ENCODE measurements around the gene PSMB7.

Gene PSMB7

DNA sequence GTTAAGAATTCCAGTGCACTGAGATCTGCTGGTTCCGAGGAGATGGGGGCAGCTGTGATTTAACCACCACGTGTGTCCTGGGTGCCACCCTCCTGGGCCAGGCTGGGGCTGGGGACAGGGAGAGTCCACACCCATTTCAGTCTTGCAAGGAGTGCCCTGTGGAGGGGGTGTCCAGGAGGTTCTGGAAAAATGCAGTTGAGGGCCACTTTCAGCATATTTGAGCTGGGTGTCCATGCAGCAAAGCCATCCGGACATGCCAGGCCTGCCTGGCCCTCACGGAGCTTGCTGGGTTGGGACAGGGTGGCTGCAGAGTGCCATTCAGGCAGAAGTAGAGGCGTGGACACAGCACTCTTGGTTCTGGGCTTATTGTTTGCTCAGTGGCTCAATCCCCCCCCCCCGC lies 89.4 kb downstream of the PSMB7 start:
- no peak for DNase-seq (ENCODE audit: low read depth)

DNA sequence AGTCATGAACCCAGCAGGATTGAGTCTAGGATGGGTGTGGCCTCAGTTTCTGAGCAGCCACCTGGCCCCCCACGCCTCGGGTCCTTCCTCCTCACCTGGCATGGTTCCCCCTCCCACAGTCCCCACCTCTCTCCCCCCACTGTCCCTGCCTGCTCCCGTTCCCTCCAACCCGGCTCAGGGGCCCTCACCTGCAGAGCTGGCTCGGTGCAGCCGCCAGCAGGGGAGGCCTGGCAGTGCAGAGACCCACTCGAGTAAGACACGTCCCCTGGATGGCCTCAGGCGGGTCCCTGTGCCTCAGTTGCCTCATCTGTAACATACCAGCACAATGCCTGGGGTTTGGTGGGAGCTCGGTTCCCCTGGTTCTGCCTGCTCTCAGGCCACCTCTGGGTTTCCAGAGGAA lies 91.3 kb downstream of the PSMB7 start:
- DNase-seq (ENCODE audit: low read depth), result no peak

DNA sequence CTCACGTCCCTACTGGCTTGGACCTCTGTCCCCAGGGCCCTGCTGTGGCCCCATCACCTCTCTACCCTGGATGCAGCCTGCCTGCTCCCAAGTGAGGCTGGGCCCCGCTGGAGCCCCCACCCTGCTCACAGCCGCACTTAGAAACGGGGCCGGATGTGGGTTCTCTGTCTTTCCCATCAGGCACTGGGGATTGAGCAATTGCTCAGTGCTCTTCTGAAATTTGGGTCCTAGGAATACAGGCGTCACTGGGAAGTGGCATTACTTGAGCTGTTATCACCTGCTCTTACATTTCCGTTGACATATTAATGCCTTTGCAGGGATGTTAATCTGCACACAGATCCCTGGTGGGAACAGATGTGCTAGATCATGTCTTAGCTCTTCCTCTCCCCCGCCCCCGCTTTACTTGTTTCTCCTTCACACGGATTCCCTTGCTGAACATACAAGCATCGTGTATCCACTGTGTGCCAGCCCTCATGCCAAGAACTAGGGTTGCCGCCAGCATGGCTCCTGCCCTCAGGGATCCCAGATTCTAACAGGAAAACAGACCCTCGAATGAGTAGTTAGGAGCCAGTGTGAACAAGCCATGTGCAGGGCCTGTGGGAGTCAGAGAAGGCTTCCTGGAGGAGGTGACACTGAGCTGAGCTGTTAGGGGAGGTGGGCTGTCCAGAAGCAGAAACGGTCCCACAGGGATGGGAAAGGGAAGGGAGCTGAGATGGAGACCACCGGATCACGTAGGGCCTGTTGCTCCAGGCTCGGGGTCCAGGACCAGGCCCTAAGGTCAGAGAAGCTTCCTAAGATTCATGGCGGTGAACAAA lies 92.4 kb downstream of the PSMB7 start:
- DNase-seq (ENCODE audit: low read depth), result no peak

DNA sequence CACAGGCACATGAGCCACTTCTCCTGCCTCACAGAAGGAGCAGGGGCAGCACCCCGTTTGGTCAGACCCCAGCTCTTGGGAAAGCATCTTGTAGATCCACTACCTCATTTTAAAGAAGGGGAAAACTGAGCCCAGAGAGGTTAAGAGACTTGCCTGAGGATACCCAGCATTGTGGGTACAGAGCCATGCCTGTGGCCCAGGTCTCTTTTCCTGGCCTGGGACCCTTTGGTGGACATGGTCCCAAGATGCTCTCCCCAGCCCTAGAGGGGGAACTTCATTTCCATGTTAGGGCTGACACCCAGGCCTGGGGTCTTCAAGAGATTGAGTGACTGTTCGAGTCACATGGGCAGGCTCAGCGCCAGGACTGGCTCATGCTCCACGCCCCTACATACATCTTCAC lies 93.3 kb downstream of the PSMB7 start:
- no peak for DNase-seq (ENCODE audit: low read depth)

DNA sequence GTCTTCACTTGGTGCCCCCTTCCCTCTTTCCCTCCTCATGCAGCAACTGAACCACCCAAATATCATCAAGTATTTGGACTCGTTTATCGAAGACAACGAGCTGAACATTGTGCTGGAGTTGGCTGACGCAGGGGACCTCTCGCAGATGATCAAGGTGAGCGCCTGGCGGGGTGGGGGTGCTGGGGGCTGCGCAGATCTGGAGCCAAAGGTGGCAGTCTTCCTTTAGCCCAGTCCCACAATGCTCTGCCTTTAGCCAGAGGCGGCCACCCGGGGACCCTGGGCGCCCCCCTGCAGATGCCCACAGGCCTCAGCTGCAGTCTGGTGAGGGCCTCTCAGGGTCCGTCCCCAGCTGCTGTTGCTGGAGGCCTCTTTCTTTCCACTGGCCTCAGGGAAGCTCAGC lies 93.8 kb downstream of the PSMB7 start:
- DNase-seq (ENCODE audit: low read depth), result no peak

DNA sequence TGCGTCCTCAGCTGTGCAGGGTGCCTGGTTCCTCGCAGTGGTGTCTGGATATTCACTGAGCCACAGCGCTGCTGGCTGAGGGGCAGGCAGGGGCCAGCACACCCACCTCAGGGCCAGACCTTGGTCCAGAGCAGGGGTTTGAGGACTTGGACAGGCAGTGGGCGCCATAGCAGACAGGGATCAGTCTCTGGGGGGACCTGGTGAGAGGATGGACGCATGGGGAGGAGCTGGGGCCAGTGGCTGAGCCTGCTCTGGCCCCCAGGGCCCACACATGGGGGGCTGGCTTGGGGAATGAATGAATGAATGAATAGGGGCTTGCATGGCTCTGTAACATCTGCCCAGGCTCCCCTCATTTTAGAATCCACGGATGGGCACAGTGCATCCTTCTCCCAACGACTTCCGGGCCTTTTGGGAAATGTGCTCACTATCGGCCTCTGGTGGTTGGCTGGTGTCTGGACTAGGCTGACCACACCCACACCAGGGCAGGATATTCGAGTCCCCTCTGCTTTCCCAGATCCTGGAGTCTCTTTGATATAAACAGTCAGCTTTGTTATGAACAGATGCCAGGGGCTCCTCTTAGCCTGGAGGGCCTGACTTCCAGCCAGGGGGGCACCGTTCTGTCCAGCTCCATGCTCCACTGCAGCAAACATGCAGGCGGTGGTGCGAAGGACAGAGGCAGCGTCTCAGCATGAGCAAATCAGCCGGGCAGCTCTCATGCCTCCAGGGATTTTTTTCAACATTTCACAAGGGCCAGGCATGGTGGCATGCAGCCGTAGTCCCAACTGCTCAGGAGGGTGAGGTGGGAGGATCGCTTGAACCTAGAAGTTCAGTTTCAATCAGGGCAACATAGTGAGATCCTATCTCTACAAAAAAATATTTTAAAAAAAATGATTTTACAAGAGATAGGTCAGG lies 94.9 kb downstream of the PSMB7 start:
- peak; percentile 11 for DNase-seq (ENCODE audit: low read depth)

DNA sequence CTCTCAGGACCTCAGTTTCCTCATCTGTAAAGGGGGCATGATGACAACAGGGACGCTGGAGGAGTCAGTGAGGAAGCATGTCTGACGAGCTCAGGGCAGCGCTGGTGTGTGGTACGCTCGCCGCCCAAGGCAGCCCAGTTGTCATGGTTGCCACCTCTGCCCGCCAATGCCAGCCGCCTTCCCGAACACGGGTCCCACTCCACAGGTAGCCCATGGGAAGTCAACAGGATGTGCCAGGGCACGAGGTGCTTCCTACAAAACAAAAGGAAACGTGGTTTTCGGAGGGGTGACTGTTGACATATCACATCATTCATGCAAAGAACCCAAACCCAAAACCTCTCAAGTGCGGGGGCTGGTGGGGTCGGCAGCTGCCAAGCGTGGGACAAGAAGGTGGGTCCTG lies 99.4 kb downstream of the PSMB7 start:
- DNase-seq (ENCODE audit: low read depth), result no peak

DNA sequence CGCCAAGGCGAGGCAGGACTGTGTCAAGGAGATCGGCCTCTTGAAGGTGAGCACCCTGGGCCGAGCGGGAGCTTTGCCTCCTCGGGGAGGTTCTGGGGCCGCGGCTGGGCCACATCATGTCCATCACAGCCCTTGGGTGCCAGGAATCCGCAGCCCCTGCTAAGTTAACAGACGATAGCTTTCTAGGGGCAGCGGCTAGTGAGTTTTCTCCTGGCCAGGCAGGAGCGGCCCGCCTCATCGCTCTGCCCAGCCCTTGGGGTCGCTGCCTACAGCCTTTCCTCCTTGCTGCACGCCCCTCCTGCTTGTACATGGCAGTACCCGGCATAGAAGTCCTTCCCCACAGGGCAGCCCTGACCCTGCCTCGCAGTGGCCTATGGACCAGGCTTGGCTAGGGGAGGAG lies 101.3 kb downstream of the PSMB7 start:
- no peak for DNase-seq (ENCODE audit: low read depth)

DNA sequence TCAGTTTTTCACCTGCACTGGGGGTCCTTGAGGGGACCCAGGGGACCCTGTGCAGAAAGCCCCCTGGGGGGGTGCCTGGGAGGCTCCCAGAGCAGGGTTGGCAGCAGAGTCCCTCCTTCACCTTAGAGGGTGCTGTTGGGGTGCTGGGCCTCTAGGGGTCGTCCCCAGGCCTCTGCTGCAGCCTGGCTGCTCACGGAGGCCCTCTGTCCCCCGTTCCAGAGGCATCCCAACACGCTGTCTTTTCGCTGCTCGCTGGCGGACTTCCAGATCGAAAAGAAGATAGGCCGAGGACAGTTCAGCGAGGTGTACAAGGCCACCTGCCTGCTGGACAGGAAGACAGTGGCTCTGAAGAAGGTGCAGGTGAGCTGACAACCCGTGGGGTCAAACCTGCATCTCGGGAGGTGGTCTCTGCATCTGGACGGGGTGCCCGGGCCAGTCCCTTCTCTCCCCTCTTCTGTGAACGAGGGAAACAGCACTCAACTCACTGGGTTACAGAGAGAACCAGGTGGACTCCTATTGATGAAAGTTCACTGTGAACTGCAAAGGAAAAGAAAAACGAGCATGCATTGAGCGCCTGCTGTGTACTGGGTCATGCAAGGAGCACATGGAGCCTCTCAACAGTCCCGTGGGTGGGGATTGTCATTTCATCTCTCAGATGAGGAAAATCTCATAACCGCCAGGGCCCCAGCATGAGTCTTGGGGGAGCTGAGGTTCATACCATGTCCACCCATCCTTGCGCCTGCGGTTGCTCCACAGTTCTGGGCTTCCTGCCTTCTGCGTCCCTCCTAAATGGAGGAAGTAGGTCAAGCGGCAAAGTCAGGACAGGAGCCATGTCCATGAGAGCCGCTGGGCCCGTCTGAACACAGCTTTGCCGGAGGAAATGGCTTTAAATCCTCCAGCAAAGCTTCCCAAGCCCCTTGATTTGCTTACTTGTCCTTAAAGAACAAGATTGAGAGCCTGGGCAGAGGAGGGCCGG lies 102.7 kb downstream of the PSMB7 start:
- no peak for DNase-seq (ENCODE audit: low read depth)

DNA sequence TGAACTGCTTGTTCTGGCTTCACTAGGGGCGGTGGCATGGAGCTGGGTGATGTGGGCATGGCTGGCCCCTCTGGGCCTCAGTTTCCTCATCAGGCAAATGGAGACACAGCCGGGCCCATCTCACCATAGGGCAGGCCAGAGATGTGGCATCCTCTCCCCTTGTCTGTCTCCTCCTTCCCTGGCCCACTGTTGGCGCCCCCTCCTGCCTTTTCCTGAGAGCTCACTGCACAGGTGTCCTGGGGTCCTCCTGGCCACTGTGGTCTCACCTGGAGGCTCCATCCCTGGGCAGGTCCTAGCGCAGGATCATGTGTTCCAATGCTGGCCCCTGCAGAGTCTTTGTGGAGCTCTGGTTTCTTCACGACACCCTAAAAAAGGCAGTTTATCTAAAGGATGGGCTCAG lies 104.0 kb downstream of the PSMB7 start:
- DNase-seq (ENCODE audit: low read depth), result no peak

DNA sequence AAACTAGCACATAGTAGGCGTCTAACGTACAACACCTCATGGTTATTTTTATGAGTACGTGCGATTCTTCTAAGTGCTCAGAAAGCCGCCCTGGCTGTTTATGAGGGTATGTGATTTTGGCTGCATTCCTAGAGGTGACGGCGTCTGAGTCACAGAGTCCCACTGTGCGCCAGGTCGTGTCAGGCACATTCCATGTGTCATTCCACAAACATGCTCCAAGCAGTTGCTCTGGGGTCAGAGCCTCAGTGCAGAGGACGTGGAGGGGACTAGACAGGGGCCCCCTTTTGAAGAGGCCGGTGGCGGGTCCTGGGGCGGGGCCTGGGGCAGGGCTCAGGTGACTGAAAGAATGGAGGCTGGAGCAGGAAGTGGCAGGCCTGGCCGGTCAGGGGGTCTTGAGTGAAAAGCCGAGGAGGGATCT lies 105.6 kb downstream of the PSMB7 start:
- DNase-seq (ENCODE audit: low read depth), result no peak

DNA sequence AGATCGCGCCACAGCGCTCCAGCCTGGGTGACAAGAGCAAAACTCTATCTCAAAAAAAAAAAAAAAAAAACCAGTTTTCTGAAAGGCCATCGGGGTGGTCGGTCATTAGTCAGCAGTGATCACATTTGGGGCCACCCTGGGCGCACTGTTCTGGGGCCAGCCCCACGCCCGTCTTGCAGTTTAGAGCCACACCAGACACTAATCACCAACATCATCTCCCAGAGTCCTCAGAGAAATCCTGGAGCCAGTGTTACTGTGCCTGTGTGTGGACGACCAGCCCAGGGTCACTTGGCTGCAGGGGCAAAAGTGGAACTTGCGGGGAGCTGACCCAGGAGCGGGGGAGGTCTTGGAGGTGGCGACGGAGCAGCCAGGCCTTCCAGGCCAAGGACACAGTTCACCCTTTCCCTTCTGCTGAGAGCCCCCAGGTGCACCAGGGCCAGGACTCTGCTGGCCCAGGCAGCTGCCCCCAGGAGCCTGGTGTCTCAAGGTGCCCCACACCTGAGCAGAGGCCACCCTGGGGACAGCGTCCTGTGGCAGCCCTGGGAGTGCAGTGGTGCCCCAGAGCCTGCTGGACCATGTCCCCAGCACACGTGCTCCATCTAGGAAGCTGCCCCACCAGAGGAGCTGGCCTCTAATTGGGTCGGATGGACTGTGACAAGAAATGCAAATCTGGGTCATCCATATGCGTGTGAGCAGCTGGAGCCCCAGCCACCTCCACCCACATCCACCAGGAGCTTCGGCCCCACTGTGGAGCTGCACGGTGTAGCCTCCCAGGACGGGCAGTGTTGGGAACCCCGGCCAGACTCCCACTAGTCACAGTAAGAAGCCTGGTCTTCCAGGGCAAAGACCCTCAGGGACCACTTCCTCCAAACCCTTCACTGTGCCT lies 106.4 kb downstream of the PSMB7 start:
- DNase-seq (ENCODE audit: low read depth), result no peak

DNA sequence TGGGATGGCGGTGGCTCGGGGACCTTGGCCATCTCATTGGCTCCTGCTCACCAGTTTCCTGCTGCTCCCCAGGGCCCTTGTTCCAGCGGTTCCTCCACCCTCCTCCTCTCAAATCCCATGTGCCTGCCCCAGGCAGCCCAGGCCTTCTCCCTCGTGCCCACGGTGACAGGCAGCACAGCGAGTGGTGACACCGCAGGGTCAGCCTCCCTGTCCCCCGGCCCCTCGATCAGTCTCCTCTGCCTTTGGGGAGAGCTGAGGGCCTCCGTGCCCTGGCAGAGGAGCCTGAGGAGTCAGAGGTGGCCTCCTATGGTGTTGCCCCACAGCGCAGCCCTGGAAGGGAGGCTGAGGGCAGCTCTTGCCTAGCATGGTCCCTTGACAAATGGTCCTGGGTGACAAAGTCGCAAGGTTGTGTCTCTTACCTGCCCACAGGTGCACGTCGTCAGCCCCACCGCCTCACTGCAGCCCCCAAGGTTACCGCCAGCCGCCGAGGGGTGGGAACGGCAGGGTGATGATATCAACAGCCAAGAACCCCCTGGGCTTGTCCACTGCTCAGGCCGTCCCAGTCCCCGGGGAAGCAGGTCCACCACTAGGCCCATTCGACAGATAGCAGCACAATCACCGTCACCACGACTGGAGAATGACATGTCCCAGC lies 107.7 kb downstream of the PSMB7 start:
- no peak for DNase-seq (ENCODE audit: low read depth)

DNA sequence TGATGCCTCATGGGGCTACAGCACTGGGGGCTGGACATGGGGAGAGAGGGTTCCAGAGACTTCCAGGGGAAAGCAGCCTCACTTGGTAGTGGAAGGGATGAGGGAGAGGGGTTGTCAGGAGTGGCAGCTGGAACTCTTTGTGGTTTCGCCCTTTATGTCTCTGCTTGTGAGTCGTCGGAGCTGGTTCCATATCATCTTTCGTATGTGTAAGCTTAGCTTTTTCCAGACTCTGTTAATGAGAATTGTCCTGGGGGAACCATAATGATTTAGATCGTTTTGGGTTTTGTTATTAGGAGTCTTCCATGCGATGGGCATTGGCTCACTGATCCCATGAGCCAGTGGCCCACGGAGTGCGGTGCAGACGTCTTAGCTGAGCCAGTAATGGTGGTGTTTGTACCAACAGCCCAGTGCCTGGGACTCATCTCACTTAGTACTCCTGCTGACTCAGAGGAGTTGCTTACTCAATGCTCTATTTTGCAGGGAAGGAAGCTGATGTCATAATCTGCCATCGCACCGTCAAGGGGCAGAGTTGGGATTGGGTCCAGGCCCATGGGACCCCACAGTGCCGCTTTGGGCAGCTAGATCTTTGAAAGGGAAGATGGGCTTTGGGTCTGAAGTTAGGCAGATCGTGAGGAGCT lies 109.0 kb downstream of the PSMB7 start:
- no peak for DNase-seq (ENCODE audit: low read depth)

DNA sequence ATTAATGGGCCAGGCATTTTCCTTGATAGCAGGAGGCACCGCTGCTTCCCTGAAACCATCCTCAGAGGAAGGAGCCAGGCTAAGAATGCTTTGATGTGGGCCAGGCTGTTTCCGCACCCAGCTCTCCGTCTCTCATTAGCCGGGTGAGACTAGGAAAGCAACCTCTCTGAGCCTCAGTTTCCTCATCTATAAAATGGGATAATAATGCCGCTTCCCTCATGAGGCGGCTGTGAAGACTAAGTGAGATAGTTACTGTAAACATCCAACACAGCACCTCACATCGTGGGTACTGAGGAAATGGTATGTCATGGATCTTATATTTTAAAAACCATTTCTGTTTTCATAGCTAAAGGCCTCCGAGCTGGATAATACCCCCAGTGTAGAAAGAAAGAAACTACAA lies 111.0 kb downstream of the PSMB7 start:
- no peak for DNase-seq (ENCODE audit: low read depth)

DNA sequence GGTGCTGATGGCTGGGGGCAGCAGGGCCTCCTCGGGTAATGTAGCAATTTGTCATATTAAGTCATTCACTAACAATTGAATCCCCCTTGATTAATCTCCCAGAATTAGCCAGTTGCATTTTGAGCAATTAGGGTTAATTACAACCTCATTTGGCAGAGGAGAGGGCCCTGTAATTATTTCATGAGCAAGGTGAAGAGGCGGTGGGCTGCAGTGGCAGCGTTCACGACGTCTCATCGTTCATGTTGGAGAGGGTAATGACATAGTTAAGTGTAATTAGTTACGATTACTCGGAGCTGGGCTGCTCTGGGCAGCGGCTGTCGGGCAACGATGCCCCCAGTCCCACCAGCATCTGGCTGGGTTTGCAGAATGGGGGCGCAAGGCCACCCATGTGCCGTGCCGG lies 111.5 kb downstream of the PSMB7 start:
- DNase-seq (ENCODE audit: low read depth), result no peak

Measured in activated gamma-delta T cell treated with anti-CD3 and anti-CD28 coated beads, Interleukin-2, amount 50 U/mL, for 16 hours (primary cell).